Osteocyte (in vitro differentiated cells): ENCODE data around the gene CLCN3. TPM values are rescaled to one million over a fixed set of nuclear protein-coding genes. Genes with fewer than 3 reads are reported as not detected.
"Not testable (repeated sequence)": the region's sequence is repeated elsewhere in the genome, so short reads cannot be mapped to it uniquely, and the experiment has no call there.

Experiments
- DNase-seq: peaks from one replicate; pipeline ENCODE4 v3.0.0; 2021; ENCODE audit warnings: mixed read lengths; ENCODE audit not compliant: unreplicated experiment; ENCODE audit errors: extremely low spot score
- H3K27ac Mint-ChIP-seq: one replicate; pipeline ENCODE4 v1.8.0; 2021; ENCODE audit warnings: mild to moderate bottlenecking, mixed read lengths; ENCODE audit not compliant: unreplicated experiment
- H3K27me3 Mint-ChIP-seq: one replicate; pipeline ENCODE4 v1.8.0; 2021; ENCODE audit warnings: mixed read lengths; ENCODE audit not compliant: unreplicated experiment
- H3K36me3 Mint-ChIP-seq: one replicate; pipeline ENCODE4 v1.8.0; 2021; ENCODE audit warnings: mixed read lengths; ENCODE audit not compliant: unreplicated experiment
- H3K4me1 Mint-ChIP-seq: one replicate; pipeline ENCODE4 v1.8.0; 2021; ENCODE audit warnings: mixed read lengths; ENCODE audit not compliant: unreplicated experiment
- H3K4me3 Mint-ChIP-seq: one replicate; pipeline ENCODE4 v1.8.0; 2021; ENCODE audit warnings: mild to moderate bottlenecking, moderate library complexity, mixed read lengths; ENCODE audit not compliant: unreplicated experiment
- H3K9me3 Mint-ChIP-seq: one replicate; pipeline ENCODE4 v1.8.0; 2021; ENCODE audit warnings: mixed read lengths; ENCODE audit not compliant: unreplicated experiment
- long read RNA-seq: library from polyadenylated mRNA; unstranded; transcript quantifications from one replicate; pipeline ENCODE4 v2.0.0, GENCODE V29; 2021
- total RNA-seq: library from RNA; stranded (reverse); gene quantifications from 2 replicates; pipeline ENCODE4 v1.2.1, GENCODE V29; 2021
- TF ChIP-seq, protein P1 (sequence below): fragments of 200-600 bp; sonication (generic); IDR thresholded peaks from 2 replicates; pipeline ENCODE4 v1.5.0; 2021; ENCODE audit warnings: antibody characterized with exemption, mild to moderate bottlenecking, moderate library complexity

CLCN3 gene
- 38.0 and 42.9 TPM in 2 replicates for total RNA-seq
- long read RNA-seq, full-length matches to known transcripts, result 146 of 198 reads
- long read RNA-seq, partial matches to known transcripts, result 25 of 198 reads
- long read RNA-seq, other reads (novel, unspliced or antisense), result 27 of 198 reads

DNA sequence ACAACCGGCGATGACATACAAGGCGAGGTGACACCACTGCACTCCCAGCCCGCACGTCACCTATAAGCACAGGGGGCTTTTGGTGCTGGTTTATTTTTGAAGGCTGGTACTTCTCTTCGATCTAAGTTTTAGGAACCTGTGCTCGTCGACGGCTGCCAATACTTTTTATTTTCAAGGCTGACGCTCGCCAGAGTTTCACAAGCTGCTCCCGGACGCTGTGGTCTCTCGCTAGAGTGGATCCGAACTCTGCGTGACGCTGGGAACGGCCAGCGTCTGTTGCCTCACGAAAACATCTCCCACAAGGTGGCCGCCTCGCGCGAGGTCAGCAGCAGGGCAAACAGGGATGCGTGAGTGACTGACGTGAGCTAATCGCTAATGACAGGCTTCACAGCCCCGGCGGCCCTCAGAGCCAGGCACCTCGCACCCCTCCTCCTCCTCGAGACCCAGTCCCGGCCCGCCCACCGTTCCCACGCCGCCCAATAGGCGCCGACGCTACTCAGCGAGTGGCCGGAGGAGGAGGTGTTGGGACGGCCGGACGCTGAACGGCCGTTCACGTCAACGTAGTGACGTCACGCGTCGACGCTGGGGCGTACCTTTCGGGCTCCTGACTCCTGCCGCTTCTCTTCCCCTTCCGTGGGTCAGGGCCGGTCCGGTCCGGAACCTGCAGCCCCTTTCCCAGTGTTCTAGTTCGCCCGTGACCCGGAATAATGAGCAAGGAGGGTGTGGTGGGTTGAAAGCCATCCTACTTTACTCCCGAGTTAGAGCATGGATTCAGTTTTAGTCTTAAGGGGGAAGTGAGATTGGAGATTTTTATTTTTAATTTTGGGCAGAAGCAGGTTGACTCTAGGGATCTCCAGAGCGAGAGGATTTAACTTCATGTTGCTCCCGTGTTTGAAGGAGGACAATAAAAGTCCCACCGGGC lies at the start of gene CLCN3:
CLCN3 (plus strand) TSS at position 621 of the 922 bp plus-strand sequence. CDS start 15,351 bp downstream, outside the sequence.
- H3K9me3 Mint-ChIP-seq, result no peaks in the 10 kb centered on the region
- H3K36me3 Mint-ChIP-seq, result peaks cover 2% of the 10 kb centered on the region
- H3K27ac Mint-ChIP-seq, result peak within 1 kb of the TSS; percentile 99
- TF ChIP-seq, protein P1, sequence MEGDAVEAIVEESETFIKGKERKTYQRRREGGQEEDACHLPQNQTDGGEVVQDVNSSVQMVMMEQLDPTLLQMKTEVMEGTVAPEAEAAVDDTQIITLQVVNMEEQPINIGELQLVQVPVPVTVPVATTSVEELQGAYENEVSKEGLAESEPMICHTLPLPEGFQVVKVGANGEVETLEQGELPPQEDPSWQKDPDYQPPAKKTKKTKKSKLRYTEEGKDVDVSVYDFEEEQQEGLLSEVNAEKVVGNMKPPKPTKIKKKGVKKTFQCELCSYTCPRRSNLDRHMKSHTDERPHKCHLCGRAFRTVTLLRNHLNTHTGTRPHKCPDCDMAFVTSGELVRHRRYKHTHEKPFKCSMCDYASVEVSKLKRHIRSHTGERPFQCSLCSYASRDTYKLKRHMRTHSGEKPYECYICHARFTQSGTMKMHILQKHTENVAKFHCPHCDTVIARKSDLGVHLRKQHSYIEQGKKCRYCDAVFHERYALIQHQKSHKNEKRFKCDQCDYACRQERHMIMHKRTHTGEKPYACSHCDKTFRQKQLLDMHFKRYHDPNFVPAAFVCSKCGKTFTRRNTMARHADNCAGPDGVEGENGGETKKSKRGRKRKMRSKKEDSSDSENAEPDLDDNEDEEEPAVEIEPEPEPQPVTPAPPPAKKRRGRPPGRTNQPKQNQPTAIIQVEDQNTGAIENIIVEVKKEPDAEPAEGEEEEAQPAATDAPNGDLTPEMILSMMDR, result no peak
- no peaks in the 10 kb centered on the region for H3K27me3 Mint-ChIP-seq
- peak; percentile 98 for DNase-seq
- H3K4me1 Mint-ChIP-seq, result peaks cover 29% of the 10 kb centered on the region
- peak within 1 kb of the TSS; percentile 91 for H3K4me3 Mint-ChIP-seq

DNA sequence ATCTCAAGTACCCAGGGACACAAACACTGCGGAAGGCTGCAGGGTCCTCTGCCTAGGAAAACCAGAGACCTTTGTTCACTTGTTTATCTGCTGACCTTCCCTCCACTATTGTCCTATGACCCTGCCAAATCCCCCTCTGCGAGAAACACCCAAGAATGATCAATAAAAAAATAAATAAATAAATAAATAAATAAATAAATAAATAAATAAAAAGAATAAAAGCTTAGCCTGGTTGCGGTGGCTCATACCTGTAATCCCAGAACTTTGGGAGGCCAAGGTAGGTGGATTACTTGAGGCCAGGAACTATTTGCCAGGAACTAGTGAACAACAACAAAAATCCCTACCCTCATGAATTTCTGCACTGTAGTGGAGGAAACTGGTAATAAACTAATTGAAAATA lies 49.4 kb upstream of the CLCN3 start:
- peaks cover 27% of the 10 kb centered on the region for H3K36me3 Mint-ChIP-seq
- not testable (repeated sequence) for H3K27ac Mint-ChIP-seq, H3K9me3 Mint-ChIP-seq, H3K4me1 Mint-ChIP-seq, DNase-seq, H3K27me3 Mint-ChIP-seq, H3K4me3 Mint-ChIP-seq

DNA sequence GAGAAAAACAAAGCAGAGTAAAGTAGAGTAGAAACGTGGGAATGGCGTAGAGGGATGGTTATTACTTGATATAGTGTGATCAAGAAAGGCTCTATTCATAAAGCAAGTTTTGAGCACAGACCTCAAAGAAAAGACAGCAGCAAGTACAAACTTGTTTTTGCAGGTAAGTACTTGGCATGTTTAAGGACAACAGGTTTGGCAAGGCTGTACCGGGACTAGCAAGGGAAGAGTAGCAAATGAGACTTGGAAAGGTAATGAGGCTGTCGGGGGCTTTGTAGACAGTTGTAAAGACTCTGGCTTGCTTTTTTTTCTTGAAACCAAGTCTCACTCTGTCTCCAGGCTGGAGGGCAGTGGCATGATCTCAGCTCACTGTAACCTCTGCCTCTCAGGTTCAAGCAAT lies 48.9 kb upstream of the CLCN3 start:
- Mint-ChIP-seq H3K36me3 (peaks cover 26% of the 10 kb centered on the region), H3K4me3 (no peak overlapping the region), H3K27me3 (no peaks in the 10 kb centered on the region), H3K27ac (no peak overlapping the region), H3K9me3 (no peaks in the 10 kb centered on the region), H3K4me1 (peaks cover 1% of the 10 kb centered on the region)
- no peak for DNase-seq
- TF ChIP-seq, protein P1, result no peak

DNA sequence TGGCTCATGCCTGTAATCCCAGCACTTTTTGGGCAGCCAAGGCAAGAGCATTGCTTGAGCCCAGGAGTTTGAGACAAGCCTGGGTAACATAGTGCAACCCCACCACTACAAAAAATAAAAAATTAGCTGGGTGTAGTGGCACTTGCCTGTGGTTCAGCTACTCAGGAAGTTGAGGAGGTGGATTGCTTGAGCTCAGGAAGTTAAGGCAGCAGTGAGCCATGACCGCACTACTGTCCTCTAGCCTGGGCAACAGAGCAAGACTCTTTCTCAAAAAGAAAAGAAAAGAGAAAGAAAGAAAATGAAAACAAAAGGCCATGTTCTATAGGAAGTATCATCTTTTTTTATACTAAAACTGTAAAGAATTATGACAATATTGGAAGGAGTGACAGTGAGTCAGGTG lies 46.5 kb upstream of the CLCN3 start:
- Mint-ChIP-seq H3K27me3 (no peaks in the 10 kb centered on the region), H3K9me3 (no peaks in the 10 kb centered on the region), H3K4me1 (no peaks in the 10 kb centered on the region), H3K4me3 (no peak overlapping the region), H3K36me3 (peaks cover 27% of the 10 kb centered on the region), H3K27ac (no peak overlapping the region)
- TF ChIP-seq, protein P1, result no peak
- no peak for DNase-seq

DNA sequence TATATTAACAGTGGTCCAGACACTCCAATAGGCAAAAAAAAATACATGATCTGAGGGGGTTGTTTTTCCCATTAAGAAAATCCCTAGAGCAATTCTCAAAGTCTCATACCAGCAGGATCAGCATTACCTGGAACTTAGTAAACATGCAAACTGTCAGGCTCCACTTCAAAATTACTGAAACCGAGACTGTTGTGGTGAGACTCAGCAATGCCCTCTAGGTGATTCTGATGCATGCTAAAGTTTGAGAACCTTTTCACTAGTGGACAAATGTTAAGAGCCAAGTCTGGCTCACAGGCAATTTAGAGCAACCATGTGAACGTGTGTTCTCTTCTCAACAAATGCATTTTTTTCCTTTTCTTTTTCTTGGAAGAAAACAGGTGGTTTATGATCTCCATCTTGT lies 38.2 kb upstream of the CLCN3 start:
- H3K36me3 Mint-ChIP-seq, result peaks cover 17% of the 10 kb centered on the region
- no peak overlapping the region for H3K4me3 Mint-ChIP-seq
- TF ChIP-seq, protein P1, result no peak
- no peak overlapping the region for H3K27ac Mint-ChIP-seq
- H3K4me1 Mint-ChIP-seq, result peaks cover 10% of the 10 kb centered on the region
- H3K27me3 Mint-ChIP-seq, result no peaks in the 10 kb centered on the region
- H3K9me3 Mint-ChIP-seq, result no peaks in the 10 kb centered on the region
- no peak for DNase-seq
